DOHH2 (cell line): ENCODE measurements around the gene EGR2.

ENCODE experiments used
- H3F3A ChIP-seq: fragments of 200-600 bp; sonication (generic), shearing (Covaris generic); 2 replicates; pipeline ENCODE4 v1.6.0; 2016; ENCODE audit warnings: antibody characterized with exemption, mild to moderate bottlenecking; ENCODE audit not compliant: control insufficient read depth, insufficient read depth
- H3K27ac ChIP-seq: fragments of 200-600 bp; sonication (generic); 2 replicates; pipeline ENCODE4 v1.5.1; 2014; ENCODE audit warnings: low read depth, mild to moderate bottlenecking, low read length, moderate library complexity
- H3K27me3 ChIP-seq: fragments of 200-600 bp; sonication (generic); 2 replicates; pipeline ENCODE4 v1.6.1; 2014; ENCODE audit warnings: mild to moderate bottlenecking, low read length, mixed read lengths; ENCODE audit not compliant: control insufficient read depth
- H3K36me3 ChIP-seq: fragments of 200-600 bp; sonication (generic); 2 replicates; pipeline ENCODE4 v1.6.1; 2014; ENCODE audit warnings: mild to moderate bottlenecking, low read length, moderate library complexity, mixed read lengths; ENCODE audit not compliant: control insufficient read depth
- H3K4me1 ChIP-seq: fragments of 200-600 bp; sonication (generic); 2 replicates; pipeline ENCODE4 v1.6.1; 2014; ENCODE audit warnings: mild to moderate bottlenecking, low read length, mixed read lengths; ENCODE audit not compliant: control insufficient read depth
- H3K4me2 ChIP-seq: fragments of 200-600 bp; sonication (generic); 2 replicates; pipeline ENCODE4 v1.6.0; 2014; ENCODE audit warnings: mild to moderate bottlenecking, low read length, moderate library complexity
- H3K4me3 ChIP-seq: fragments of 200-600 bp; sonication (generic); 2 replicates; pipeline ENCODE4 v1.5.1; 2014; ENCODE audit warnings: mild to moderate bottlenecking, low read length, mixed read lengths
- H3K79me2 ChIP-seq: fragments of 200-600 bp; sonication (generic); 2 replicates; pipeline ENCODE4 v1.6.1; 2014; ENCODE audit warnings: mild to moderate bottlenecking, low read length, mixed read lengths; ENCODE audit not compliant: control insufficient read depth
- H3K9me2 ChIP-seq: fragments of 200-600 bp; sonication (generic); replicated peaks from 2 replicates; pipeline ENCODE4 v1.6.1; 2014; ENCODE audit warnings: mild to moderate bottlenecking, low read length, mixed read lengths; ENCODE audit not compliant: control insufficient read depth
- H3K9me3 ChIP-seq: fragments of 200-600 bp; sonication (generic); 2 replicates; pipeline ENCODE4 v1.6.1; 2014; ENCODE audit warnings: antibody characterized with exemption, low read length, mixed read lengths; ENCODE audit not compliant: control insufficient read depth, insufficient read depth
- H4K20me1 ChIP-seq: fragments of 200-600 bp; sonication (generic); 2 replicates; pipeline ENCODE4 v1.6.0; 2014; ENCODE audit warnings: low read depth, mild to moderate bottlenecking, antibody characterized with exemption, low read length, moderate library complexity; ENCODE audit not compliant: control insufficient read depth, insufficient read depth
- CTCF ChIP-seq: fragments of 200-600 bp; sonication (generic); IDR thresholded peaks from one replicate; pipeline ENCODE4 v1.5.1; 2014; ENCODE audit warnings: antibody characterized with exemption, mild to moderate bottlenecking, low read depth, low read length; ENCODE audit not compliant: poor library complexity, severe bottlenecking
- EZH2phosphoT487 ChIP-seq: fragments of 200-600 bp; sonication (generic); IDR thresholded peaks from 2 replicates; pipeline ENCODE4 v1.6.1; 2017; ENCODE audit warnings: borderline replicate concordance, mild to moderate bottlenecking, antibody characterized with exemption, low read length, moderate library complexity, mixed read lengths

The EGR2 gene

GRCh38 chr10:62778125-62778524 lies 38.0 kb downstream of the EGR2 start:
- Histone ChIP-seq H3K9me3 (no peaks in the 10 kb centered on the region), H3K36me3 (no peaks in the 10 kb centered on the region), H3K9me2 (no peaks in the 10 kb centered on the region), H3K4me2 (no peak overlapping the region), H3K27ac (no peak overlapping the region), H4K20me1 (no peaks in the 10 kb centered on the region), H3K79me2 (no peaks in the 10 kb centered on the region), H3K27me3 (peaks cover 7% of the 10 kb centered on the region), H3K4me1 (peaks cover 46% of the 10 kb centered on the region), H3F3A (no peaks in the 10 kb centered on the region), H3K4me3 (no peak overlapping the region)
- no peak for TF ChIP-seq CTCF
- no peak for TF ChIP-seq EZH2phosphoT487

GRCh38 chr10:62772186-62772974 lies 43.8 kb downstream of the EGR2 start:
- no peak for TF ChIP-seq EZH2phosphoT487
- TF ChIP-seq CTCF = no peak
- Histone ChIP-seq H3F3A (no peaks in the 10 kb centered on the region), H3K36me3 (no peaks in the 10 kb centered on the region), H3K4me2 (no peak overlapping the region), H3K27ac (no peak overlapping the region), H3K4me3 (no peak overlapping the region), H3K79me2 (no peaks in the 10 kb centered on the region), H3K27me3 (no peaks in the 10 kb centered on the region), H4K20me1 (no peaks in the 10 kb centered on the region), H3K4me1 (peaks cover 33% of the 10 kb centered on the region), H3K9me2 (no peaks in the 10 kb centered on the region), H3K9me3 (no peaks in the 10 kb centered on the region)

GRCh38 chr10:62769574-62770242 lies 46.5 kb downstream of the EGR2 start:
- Histone ChIP-seq H4K20me1 (no peaks in the 10 kb centered on the region), H3F3A (no peaks in the 10 kb centered on the region), H3K4me3 (no peak overlapping the region), H3K79me2 (no peaks in the 10 kb centered on the region), H3K4me1 (peaks cover 15% of the 10 kb centered on the region), H3K9me3 (no peaks in the 10 kb centered on the region), H3K36me3 (no peaks in the 10 kb centered on the region), H3K27me3 (no peaks in the 10 kb centered on the region), H3K27ac (no peak overlapping the region), H3K9me2 (no peaks in the 10 kb centered on the region), H3K4me2 (no peak overlapping the region)
- TF ChIP-seq EZH2phosphoT487 (no peak), CTCF (no peak)
